ENCODE results near the gene TAF6.
"Not testable (repeated sequence)": the region's sequence is repeated elsewhere in the genome, so short reads cannot be mapped to it uniquely, and the experiment has no call there.

TAF6 gene

DNA sequence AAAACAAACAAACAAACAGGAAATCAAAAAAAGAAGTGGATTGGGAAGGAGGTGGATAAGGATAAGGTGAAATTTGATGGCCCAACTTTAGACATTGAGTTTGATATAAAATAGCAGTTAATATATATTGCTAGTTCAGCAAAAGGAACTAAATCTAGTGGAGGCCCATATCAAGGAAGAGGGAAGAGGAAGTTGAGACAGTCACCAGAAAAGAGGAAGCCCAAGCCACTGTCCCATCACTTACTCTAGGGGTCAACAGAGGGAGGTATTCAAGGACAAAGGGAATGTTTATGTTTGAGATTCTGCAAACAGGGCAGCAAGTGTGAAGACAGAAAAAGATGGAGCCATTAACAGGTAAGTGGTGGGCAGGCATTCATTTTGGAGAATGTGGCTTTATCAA is 33.2 kb upstream of the TAF6 start:
- DNase-seq (ENCODE audit: low read depth): no peak

GRCh38 chr7:100148559-100149328 is 29.6 kb upstream of the TAF6 start, which contains the start of gene LAMTOR4:
TSS of gene LAMTOR4 (plus strand) at chr7:100148918. CDS start at chr7:100148973, 55 bp downstream.
- peak; percentile 95 for DNase-seq (ENCODE audit: low read depth)

- no peak for DNase-seq (ENCODE audit: low read depth)
Measured at GRCh38 chr7:100148225-100148558, 29.0 kb upstream of the TAF6 start.

DNA sequence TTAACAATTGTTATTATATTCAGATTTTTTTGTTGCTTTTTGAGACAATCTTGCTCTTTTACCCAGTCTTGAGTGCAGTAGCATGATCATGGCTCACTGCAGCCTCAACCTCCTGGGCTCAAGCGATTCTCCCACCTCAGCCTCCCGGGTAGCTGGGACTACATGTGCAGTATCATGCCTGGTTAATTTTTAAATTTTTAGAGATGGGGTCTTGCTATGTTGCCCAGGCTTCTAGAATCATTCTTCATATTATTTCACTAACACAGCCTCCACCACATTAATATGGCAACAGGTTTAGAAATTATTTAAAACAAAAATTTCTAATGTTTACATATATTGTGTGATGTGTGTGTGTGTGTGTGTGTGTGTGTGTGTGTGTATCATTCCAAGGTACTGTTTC is 28.1 kb upstream of the TAF6 start:
- no peak for DNase-seq (ENCODE audit: low read depth)

GRCh38 chr7:100146350-100146749 is 27.2 kb upstream of the TAF6 start:
- DNase-seq (ENCODE audit: low read depth): not testable (repeated sequence)

- no peak for DNase-seq (ENCODE audit: low read depth)
Measured at GRCh38 chr7:100142461-100142860, 23.3 kb upstream of the TAF6 start.

DNA sequence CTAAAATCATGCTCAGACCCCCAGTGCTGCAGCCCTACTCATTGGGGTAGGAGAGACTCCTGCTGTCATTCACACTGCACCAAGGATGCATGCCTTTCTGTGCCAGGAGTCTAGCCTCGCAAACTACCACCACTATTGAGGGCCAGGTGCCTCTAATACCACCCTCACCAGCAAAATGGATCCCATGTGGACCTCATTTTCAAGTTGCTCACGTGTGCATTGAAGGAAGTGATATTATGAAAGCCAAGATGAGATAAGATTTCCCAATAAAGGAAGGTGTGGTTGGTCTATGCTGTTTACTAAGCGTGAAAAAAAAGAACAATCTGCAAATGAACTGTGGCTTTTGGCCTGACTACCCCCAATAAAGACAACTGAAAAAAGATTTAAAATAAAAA is 22.4 kb upstream of the TAF6 start:
- no peak for DNase-seq (ENCODE audit: low read depth)

DNA sequence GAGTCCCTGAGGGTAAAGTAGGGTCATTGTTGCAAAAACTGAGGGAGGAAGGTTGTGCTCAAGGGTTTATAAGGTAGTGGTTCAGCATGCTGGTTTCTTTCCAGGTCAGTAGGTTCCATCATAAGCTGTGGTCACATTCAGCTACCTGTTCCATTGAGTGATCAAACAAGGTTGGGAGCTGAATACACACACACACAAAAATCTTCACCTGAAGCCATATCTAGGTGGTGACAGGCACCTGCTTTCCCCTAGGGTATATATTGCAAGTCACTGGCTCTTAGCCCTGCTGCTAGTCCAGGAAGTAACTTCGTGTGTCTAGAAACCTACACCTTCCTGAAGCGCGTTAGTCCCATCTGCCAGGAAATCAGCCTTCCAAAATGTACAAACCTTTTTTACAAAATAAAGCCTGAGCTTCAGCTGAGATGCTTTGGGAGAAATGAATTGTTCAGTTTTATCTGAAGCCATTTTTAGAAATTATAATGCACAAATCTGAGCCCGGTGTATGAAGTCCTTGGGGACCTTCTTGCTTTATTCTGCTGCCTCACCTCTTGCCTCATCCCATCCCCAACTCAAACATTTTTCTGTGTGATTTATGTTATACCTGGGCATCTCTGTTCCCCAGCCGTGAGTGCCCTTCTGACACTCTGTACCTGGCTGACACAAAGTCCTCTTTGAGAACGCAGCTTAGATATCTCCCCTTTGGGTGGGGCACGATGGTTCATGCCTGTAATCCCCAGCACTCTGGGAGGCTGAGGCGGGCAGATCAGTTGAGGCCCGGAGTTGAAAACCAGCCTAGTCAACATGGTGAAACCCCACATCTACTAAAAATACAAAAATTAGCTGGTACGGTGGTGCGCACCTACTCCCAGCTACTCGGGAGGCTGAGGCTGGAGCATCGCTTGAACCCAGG is 18.9 kb upstream of the TAF6 start:
- DNase-seq (ENCODE audit: low read depth): no peak

DNA sequence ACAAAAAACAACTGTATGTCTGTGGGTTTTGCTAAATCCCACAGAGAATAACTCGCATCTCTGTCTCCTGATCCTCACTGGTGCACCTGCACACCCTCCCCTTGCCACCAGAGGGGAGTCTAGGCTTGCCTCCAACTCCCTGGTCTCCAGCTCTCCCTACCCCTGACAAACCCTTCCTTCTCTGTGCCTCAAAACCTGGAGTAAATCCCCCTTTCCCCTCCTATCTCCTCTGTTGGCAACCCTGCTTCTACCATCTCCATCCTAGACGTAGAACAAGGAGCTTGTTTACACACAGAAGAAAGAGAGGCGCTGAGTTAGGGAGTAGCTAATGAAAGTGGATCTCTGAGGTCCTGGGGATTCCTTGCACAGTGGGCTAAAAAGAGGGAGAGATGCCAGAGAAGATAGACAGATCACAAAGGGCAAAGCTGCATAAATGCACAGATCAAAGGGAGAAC is 13.6 kb upstream of the TAF6 start:
- peak; percentile 42 for DNase-seq (ENCODE audit: low read depth)

GRCh38 chr7:100132126-100132525 is 13.0 kb upstream of the TAF6 start:
- DNase-seq (ENCODE audit: low read depth): no peak

- DNase-seq (ENCODE audit: low read depth): peak; percentile 81
Measured at GRCh38 chr7:100130608-100131453, 11.7 kb upstream of the TAF6 start.

DNA sequence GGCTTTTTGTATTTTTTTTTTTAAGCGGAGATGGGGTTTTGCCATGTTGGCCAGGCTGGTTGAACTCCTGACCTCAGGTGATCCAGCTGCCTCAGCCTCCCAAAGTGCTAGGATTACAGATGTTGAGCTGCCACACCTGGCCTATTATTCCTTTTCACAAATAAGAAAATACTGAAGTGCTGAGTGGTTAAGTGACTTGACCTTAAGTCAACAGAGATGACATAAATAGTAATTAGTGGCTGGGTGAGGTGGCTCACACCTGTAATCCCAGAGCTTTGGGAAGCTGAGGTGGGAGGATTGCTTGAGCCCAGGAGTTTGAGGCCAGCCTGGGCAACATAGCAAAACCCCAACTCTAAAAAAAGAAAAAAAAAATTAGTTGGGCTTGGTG is 11.1 kb upstream of the TAF6 start:
- DNase-seq (ENCODE audit: low read depth): not testable (repeated sequence)

GRCh38 chr7:100128637-100128963 is 9.4 kb upstream of the TAF6 start:
- no peak for DNase-seq (ENCODE audit: low read depth)

DNA sequence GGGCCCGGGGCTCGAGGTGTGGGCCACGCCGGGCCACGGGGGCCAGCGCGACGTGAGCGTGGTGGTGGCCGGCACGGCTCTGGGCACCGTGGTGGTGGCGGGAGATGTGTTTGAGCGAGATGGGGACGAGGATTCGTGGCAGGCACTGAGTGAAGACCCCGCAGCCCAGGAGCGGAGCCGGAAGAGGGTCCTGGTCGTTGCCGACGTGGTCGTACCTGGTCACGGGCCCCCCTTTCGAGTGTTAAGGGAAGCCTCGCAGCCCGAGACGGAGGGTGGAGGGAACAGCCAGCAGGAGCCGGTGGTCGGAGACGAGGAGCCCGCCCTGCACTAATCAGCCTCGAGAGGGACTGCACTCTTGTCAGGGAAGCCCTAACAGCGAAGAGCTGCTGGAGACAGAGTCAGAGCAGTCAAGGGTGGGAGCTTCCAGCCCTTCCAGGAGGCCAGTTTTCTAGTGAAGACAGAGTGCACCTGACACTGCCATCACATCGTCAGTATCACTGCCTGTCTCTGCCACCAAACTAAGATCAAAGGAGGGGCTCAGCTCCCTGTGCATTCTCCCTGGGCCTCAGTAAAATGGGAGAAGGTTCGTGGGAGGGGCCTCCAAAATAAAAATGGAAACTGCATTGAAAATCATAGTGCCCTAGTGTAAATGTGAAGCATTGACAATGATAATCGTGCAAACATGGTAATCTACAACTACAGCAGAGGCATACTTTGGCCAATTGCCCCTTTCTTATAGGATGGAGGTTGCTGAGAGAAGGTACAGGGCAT is 8.9 kb upstream of the TAF6 start:
- DNase-seq (ENCODE audit: low read depth): no peak

GRCh38 chr7:100126931-100127865 is 8.0 kb upstream of the TAF6 start, which contains the start of gene MBLAC1:
TSS of gene MBLAC1 (plus strand) at chr7:100126967. CDS start at chr7:100127396, 429 bp downstream.
- DNase-seq (ENCODE audit: low read depth): peak; percentile 91

- DNase-seq (ENCODE audit: low read depth): peak; percentile 52
Measured at GRCh38 chr7:100126239-100126930, 7.2 kb upstream of the TAF6 start.

GRCh38 chr7:100124301-100125230 is 5.4 kb upstream of the TAF6 start:
- no peak for DNase-seq (ENCODE audit: low read depth)

DNA sequence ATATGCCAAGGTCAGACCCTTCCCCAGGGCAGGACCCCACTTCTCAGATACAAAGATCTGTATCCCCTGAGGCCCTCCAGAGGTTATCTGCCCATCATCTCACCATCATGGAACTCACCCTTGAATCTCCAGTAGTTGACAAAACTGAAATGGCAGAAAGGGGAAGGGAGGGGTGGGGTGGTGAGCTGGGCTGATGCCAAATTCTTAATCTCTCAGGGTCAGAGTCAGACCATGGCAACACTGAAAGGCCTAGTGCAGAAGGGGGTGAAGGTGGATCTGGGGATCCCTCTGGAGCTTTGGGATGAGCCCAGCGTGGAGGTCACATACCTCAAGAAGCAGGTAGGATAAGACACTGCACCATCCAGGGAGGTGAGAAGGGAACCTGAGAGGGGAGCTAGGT is 3.4 kb upstream of the TAF6 start:
- no peak for DNase-seq (ENCODE audit: low read depth)

GRCh38 chr7:100122067-100122466 is 2.9 kb upstream of the TAF6 start:
- DNase-seq (ENCODE audit: low read depth): no peak
